ENCODE measurements around the gene PADI4.
A peak's percentile ranks its signal among the peaks of the same experiment; 100 is the strongest.

PADI4 gene

GRCh38 chr1:17372955-17373354 lies 65.0 kb downstream of the PADI4 start:
- no peak overlapping the region for H3K9ac ChIP-seq
- TF ChIP-seq Cebpa-rat (IDR thresholded peaks at IDR 0.05): no peak
- H3K36me3 ChIP-seq: no peaks in the 10 kb centered on the region
- H4K20me1 ChIP-seq: no peaks in the 10 kb centered on the region
- no peak overlapping the region for H3K27ac ChIP-seq
- H3K4me1 ChIP-seq: peaks cover 0 to 22% (median 15%) of the 10 kb centered on the region in 10 experiments; a peak in 12 of 20 replicates
- H3K4me2 ChIP-seq: no peak overlapping the region
- H3K9me3 ChIP-seq (replicated peaks in 1 of 11): no peaks in the 10 kb centered on the region
- H3K4me3 ChIP-seq: no peak overlapping the region
- H3K27me3 ChIP-seq: no peaks in the 10 kb centered on the region

- Histone ChIP-seq H3K36me3 (no peaks in the 10 kb centered on the region), H3K4me1 (peaks cover 0 to 6% (median 2%) of the 10 kb centered on the region in 10 experiments; a peak in 8 of 20 replicates), H3K9me3 (replicated peaks in 1 of 11) (no peaks in the 10 kb centered on the region), H3K27ac (no peak overlapping the region), H3K4me3 (no peak overlapping the region), H4K20me1 (no peaks in the 10 kb centered on the region), H3K27me3 (no peaks in the 10 kb centered on the region), H3K4me2 (no peak overlapping the region), H3K9ac (no peak overlapping the region)
- TF ChIP-seq Cebpa-rat (IDR thresholded peaks at IDR 0.05): no peak
Observed at GRCh38 chr1:17375651-17376050, 67.7 kb downstream of the PADI4 start.

GRCh38 chr1:17377325-17377953 lies 69.4 kb downstream of the PADI4 start:
- TF ChIP-seq Cebpa-rat (IDR thresholded peaks at IDR 0.05): no peak
- Histone ChIP-seq H3K4me1 (no peaks in the 10 kb centered on the region), H3K9me3 (replicated peaks in 1 of 11) (no peaks in the 10 kb centered on the region), H3K27me3 (no peaks in the 10 kb centered on the region), H3K4me3 (no peak overlapping the region), H4K20me1 (no peaks in the 10 kb centered on the region), H3K9ac (no peak overlapping the region), H3K36me3 (no peaks in the 10 kb centered on the region), H3K4me2 (no peak overlapping the region), H3K27ac (no peak overlapping the region)

- TF ChIP-seq Cebpa-rat (IDR thresholded peaks at IDR 0.05): no peak
- Histone ChIP-seq H3K27me3 (no peaks in the 10 kb centered on the region), H3K4me2 (no peak overlapping the region), H3K9me3 (replicated peaks in 1 of 11) (no peaks in the 10 kb centered on the region), H3K27ac (no peak overlapping the region), H3K4me3 (no peak overlapping the region), H4K20me1 (no peaks in the 10 kb centered on the region), H3K4me1 (no peaks in the 10 kb centered on the region), H3K36me3 (no peaks in the 10 kb centered on the region), H3K9ac (no peak overlapping the region)
Observed at GRCh38 chr1:17381161-17381560, 73.2 kb downstream of the PADI4 start.

- Histone ChIP-seq H3K4me1 (peaks cover 0 to 16% (median 3%) of the 10 kb centered on the region in 10 experiments; a peak in 9 of 20 replicates), H3K27me3 (no peaks in the 10 kb centered on the region), H3K9ac (no peak overlapping the region), H4K20me1 (no peaks in the 10 kb centered on the region; a peak in 1 of 22 replicates), H3K36me3 (no peaks in the 10 kb centered on the region), H3K27ac (no peak overlapping the region), H3K9me3 (replicated peaks in 1 of 11) (no peaks in the 10 kb centered on the region), H3K4me2 (no peak overlapping the region), H3K4me3 (no peak overlapping the region)
- no peak for TF ChIP-seq Cebpa-rat (IDR thresholded peaks at IDR 0.05)
Observed at GRCh38 chr1:17392199-17392740, 84.3 kb downstream of the PADI4 start.

- H3K4me2 ChIP-seq: peak overlapping the region in 5 of 11 experiments; percentile 21 to 54 (median 48); a peak in 6 of 22 replicates
Observed at GRCh38 chr1:17393230-17393629, 85.2 kb downstream of the PADI4 start.

GRCh38 chr1:17397910-17398695 lies 90.1 kb downstream of the PADI4 start:
- Histone ChIP-seq H3K4me3 (no peak overlapping the region), H3K4me1 (peaks cover 0 to 9% (median 3%) of the 10 kb centered on the region in 10 experiments; a peak in 9 of 20 replicates), H3K27ac (no peak overlapping the region), H3K36me3 (no peaks in the 10 kb centered on the region), H3K9ac (no peak overlapping the region), H4K20me1 (peaks cover 0 to 22% (median 2%) of the 10 kb centered on the region in 11 experiments; a peak in 6 of 22 replicates), H3K27me3 (no peaks in the 10 kb centered on the region), H3K4me2 (no peak overlapping the region), H3K9me3 (replicated peaks in 1 of 11) (no peaks in the 10 kb centered on the region)
- TF ChIP-seq Cebpa-rat (IDR thresholded peaks at IDR 0.05): no peak

More at GRCh38 chr1:17393230-17393629, 85.2 kb downstream of the PADI4 start:
- H3K9me3 ChIP-seq (replicated peaks in 1 of 11): no peaks in the 10 kb centered on the region
- no peak overlapping the region for H3K27ac ChIP-seq
- no peak overlapping the region for H3K4me3 ChIP-seq
- H3K9ac ChIP-seq: no peak overlapping the region
- no peaks in the 10 kb centered on the region for H3K27me3 ChIP-seq
- H3K4me1 ChIP-seq: peaks cover 0 to 16% (median 3%) of the 10 kb centered on the region in 10 experiments; a peak in 9 of 20 replicates
- TF ChIP-seq Cebpa-rat (IDR thresholded peaks at IDR 0.05): no peak
- H4K20me1 ChIP-seq: no peaks in the 10 kb centered on the region; a peak in 1 of 22 replicates
- H3K36me3 ChIP-seq: no peaks in the 10 kb centered on the region

- Histone ChIP-seq H3K4me3 (no peak overlapping the region), H3K4me1 (peaks cover 0 to 13% (median 0%) of the 10 kb centered on the region in 10 experiments; a peak in 6 of 20 replicates), H3K9me3 (replicated peaks in 1 of 11) (no peaks in the 10 kb centered on the region), H3K4me2 (no peak overlapping the region), H3K36me3 (peaks cover 0 to 7% (median 2%) of the 10 kb centered on the region in 11 experiments; a peak in 11 of 22 replicates), H4K20me1 (peaks cover 3 to 48% (median 25%) of the 10 kb centered on the region in 11 experiments; a peak in 21 of 22 replicates), H3K27ac (no peak overlapping the region), H3K27me3 (no peaks in the 10 kb centered on the region), H3K9ac (no peak overlapping the region)
- no peak for TF ChIP-seq Cebpa-rat (IDR thresholded peaks at IDR 0.05)
Observed at GRCh38 chr1:17400725-17401341, 92.8 kb downstream of the PADI4 start.

- H3K36me3 ChIP-seq: peaks cover 2 to 17% (median 11%) of the 10 kb centered on the region in 11 experiments; a peak in 20 of 22 replicates
- no peak overlapping the region for H3K4me2 ChIP-seq
- no peak overlapping the region for H3K4me3 ChIP-seq
- no peaks in the 10 kb centered on the region for H3K27me3 ChIP-seq
- H3K4me1 ChIP-seq: peaks cover 0 to 15% (median 0%) of the 10 kb centered on the region in 10 experiments; a peak in 6 of 20 replicates
- no peak overlapping the region for H3K27ac ChIP-seq
- no peak for TF ChIP-seq Cebpa-rat (IDR thresholded peaks at IDR 0.05)
- H3K9ac ChIP-seq: no peak overlapping the region
- H4K20me1 ChIP-seq: peaks cover 6 to 59% (median 35%) of the 10 kb centered on the region in 11 experiments; a peak in 21 of 22 replicates
- no peaks in the 10 kb centered on the region for H3K9me3 ChIP-seq (replicated peaks in 1 of 11)
Observed at GRCh38 chr1:17401841-17402240, 93.8 kb downstream of the PADI4 start.
